Gastrocnemius medialis (tissue), 4 donors: ENCODE data around the gene MRTFA.

Source experiments
- CTCF ChIP-seq, 5 experiments: fragments of 450-650 bp in 3 of 5; fragments of 200-600 bp in 2 of 5; sonication (generic) in 2 of 5; IDR thresholded peaks in 4 of 5; conservative IDR thresholded peaks in 1 of 5; 1 replicate in 4 of 5; 2 replicates in 1 of 5; pipeline ENCODE4 v1.5.1; 2016 to 2019; ENCODE audit warnings: antibody characterized with exemption in 5 of 5, mild to moderate bottlenecking in 3 of 5, moderate library complexity in 3 of 5
- POLR2A ChIP-seq, 2 donors: fragments of 450-650 bp; IDR thresholded peaks; one replicate each; pipeline ENCODE4 v1.6.1; 2017; ENCODE audit warnings: antibody characterized with exemption in 2 of 2, mild to moderate bottlenecking in 2 of 2, moderate library complexity in 2 of 2

GRCh38 chr22:40645579-40646197 lies 9.2 kb upstream of the MRTFA start:
- no peak for TF ChIP-seq CTCF (IDR thresholded peaks at IDR 0.05 in 4 of 5, conservative IDR thresholded peaks at IDR 0.05 in 1 of 5)
- TF ChIP-seq POLR2A (IDR thresholded peaks at IDR 0.05), result no peak
